ENCODE results near the gene HSBP1L1.

DNA sequence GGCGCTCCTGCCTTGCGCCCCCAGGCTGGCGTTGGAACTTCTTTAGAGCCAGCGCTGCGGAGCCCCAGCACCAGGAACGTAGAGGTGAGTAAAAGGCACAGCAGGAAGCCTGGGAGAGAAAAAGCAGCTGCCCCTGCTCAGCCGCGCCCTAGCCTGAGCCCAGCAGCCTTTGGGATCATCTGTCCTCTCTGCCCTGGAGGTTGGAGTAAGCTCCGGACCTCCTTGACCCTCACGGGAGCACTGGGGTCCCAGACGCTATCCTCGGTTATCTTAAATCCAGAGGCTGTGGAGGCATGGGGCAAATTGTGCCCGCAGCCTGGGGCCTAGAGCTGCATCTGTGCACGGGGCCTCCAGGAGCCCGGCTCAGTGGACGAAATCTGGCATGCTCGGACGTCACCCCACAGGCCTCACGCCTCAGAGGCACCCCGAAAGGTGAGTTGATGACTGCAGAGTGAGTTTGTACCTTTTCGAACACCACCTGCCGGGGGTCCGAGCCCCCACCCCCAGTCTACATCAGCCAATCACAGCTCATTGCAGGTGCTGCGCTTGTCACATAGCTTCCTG is 11.4 kb upstream of the HSBP1L1 start:
- TF ChIP-seq FOSL2 (CRISPR knock-in tag; IDR thresholded peaks at IDR 0.05) = no peak
- no peak for TF ChIP-seq HNRNPUL1 (IDR thresholded peaks at IDR 0.05; ENCODE audit: low read depth, low read length)
- TF ChIP-seq PRDM10 (CRISPR knock-in tag; IDR thresholded peaks at IDR 0.05; ENCODE audit: low read depth) = no peak
- no peak for TF ChIP-seq CTCF (CRISPR knock-in tag; IDR thresholded peaks at IDR 0.05)
- TF ChIP-seq EZH2 (conservative IDR thresholded peaks at IDR 0.05; ENCODE audit: low read depth, low read length) = no peak
- TF ChIP-seq ZBTB1 (CRISPR knock-in tag; IDR thresholded peaks at IDR 0.05; ENCODE audit: borderline replicate concordance) = no peak
- TF ChIP-seq PAF1 (CRISPR knock-in tag; IDR thresholded peaks at IDR 0.05) = no peak
- TF ChIP-seq, protein P1, sequence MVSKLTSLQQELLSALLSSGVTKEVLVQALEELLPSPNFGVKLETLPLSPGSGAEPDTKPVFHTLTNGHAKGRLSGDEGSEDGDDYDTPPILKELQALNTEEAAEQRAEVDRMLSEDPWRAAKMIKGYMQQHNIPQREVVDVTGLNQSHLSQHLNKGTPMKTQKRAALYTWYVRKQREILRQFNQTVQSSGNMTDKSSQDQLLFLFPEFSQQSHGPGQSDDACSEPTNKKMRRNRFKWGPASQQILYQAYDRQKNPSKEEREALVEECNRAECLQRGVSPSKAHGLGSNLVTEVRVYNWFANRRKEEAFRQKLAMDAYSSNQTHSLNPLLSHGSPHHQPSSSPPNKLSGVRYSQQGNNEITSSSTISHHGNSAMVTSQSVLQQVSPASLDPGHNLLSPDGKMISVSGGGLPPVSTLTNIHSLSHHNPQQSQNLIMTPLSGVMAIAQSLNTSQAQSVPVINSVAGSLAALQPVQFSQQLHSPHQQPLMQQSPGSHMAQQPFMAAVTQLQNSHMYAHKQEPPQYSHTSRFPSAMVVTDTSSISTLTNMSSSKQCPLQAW (CRISPR knock-in tag; IDR thresholded peaks at IDR 0.05) = no peak
- no peak for TF ChIP-seq ZNF580 (CRISPR knock-in tag; IDR thresholded peaks at IDR 0.05; ENCODE audit: borderline replicate concordance, low read depth)
- TF ChIP-seq HNF4A (CRISPR knock-in tag; IDR thresholded peaks at IDR 0.05) = no peak

Measured in HepG2 (cell line).